ENCODE measurements around the gene PLAC1. TPM values are rescaled to one million over a fixed set of nuclear protein-coding genes. Genes with fewer than 3 reads are reported as not detected.

PLAC1 gene, protein sequence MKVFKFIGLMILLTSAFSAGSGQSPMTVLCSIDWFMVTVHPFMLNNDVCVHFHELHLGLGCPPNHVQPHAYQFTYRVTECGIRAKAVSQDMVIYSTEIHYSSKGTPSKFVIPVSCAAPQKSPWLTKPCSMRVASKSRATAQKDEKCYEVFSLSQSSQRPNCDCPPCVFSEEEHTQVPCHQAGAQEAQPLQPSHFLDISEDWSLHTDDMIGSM
- under 1 TPM in 2 of 4 donors, not detected in 2; 0.06 to 0.07 TPM for polyA plus RNA-seq
- long read RNA-seq, donor 1, result 0 reads
- long read RNA-seq, donor 2, result 0 reads
- long read RNA-seq, donor 3, result 0 reads
- long read RNA-seq, donor 4, result 0 reads
- long read RNA-seq, donor 5, result 0 reads
- long read RNA-seq, donor 6, result 0 reads
- long read RNA-seq, donor 7, result 0 reads
- long read RNA-seq, donor 8, result 0 reads
- long read RNA-seq, donor 9, result 0 reads
- long read RNA-seq, donor 10, result 0 reads

DNA sequence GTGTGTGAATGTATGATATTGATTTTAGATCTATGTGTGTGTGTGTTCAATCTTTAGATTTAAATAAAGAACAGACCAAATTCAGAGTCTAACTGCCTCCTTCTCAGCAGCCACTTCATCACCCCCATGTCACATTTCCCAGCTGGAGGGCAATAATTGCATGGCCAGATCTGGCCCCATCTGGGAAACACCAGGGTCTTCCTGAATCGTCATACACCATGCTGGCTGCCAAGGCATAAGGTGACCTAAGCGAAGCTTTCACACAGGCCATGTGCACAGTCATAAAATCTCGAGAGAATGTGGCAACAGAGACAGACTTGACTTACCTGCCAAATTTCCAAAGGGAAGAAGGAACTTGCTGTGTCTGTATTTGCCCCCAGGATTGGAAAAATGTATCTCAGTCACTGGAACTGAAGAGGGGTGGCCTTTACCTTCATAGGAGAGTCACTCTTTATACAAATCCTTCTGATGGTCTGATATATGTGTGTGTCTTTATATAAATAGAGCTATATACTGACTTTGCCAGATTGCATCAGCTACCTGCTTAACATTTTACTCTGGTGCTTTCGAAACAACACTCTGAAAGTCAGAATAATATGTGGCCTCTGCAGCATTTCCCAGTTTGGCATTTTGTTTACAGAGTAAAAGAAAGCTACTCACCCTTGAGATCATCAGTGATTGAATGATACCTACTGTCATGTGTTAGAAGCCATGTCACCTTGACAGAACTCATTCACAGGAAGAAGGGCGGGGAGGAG, at the start of gene PLAC1:
TSS of gene PLAC1 (minus strand) at position 470 of the 758 bp plus-strand sequence. CDS start 91,789 bp downstream, outside the sequence.
- WGBS, 3 donors, result 61 to 81% (median 70%) methylated on average over 5 of the region's 5 CpGs
- no peak for FAIRE-seq
- no peak for DNase-seq
- Histone ChIP-seq H3K4me1 (ENCODE audit: control insufficient read depth in 3 of 3, insufficient read depth in 2 of 3, low read depth in 1 of 3, low read length in 2 of 3) (no peaks in the 10 kb centered on the region), H3K27me3 (ENCODE audit: control insufficient read depth in 3 of 3, insufficient read depth in 3 of 3, low read length in 3 of 3) (no peaks in the 10 kb centered on the region), H3K36me3 (ENCODE audit: control insufficient read depth in 3 of 3, insufficient read depth in 2 of 3, low read depth in 1 of 3, low read length in 3 of 3) (no peaks in the 10 kb centered on the region), H3K4me3 (ENCODE audit: low read depth in 1 of 3, low read length in 3 of 3) (no peak within 1 kb of the TSS), H3K9me3 (ENCODE audit: control insufficient read depth in 2 of 2, insufficient read depth in 1 of 2, low read depth in 1 of 2, low read length in 1 of 2) (no peaks in the 10 kb centered on the region), H3K27ac (ENCODE audit: low read depth in 1 of 3, low read length in 2 of 3) (no peak within 1 kb of the TSS)

DNA sequence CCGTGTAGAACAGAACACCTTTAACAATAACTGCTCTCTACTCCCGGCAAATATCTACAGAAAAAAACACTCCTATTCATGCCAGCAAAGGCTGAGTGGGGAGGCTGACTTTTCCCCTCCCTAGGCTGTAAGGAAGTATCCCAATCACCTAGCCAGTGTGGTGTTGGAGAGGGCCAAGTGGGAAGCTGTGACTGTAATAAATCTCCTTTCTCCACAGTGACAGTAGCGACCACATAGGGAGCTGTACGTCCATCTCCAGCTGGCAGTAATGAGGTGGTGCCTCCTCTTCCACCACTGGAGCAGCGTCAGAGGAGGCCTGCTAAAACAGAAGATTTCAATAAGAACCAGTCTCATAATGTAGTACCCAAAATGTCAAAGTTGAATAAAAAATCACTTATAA, 47.9 kb upstream of the PLAC1 start:
- H3K9me3 ChIP-seq (ENCODE audit: control insufficient read depth in 2 of 2, insufficient read depth in 1 of 2, low read depth in 1 of 2, low read length in 1 of 2), result no peaks in the 10 kb centered on the region
- no peaks in the 10 kb centered on the region for H3K4me1 ChIP-seq (ENCODE audit: control insufficient read depth in 3 of 3, insufficient read depth in 2 of 3, low read depth in 1 of 3, low read length in 2 of 3)
- no peaks in the 10 kb centered on the region for H3K36me3 ChIP-seq (ENCODE audit: control insufficient read depth in 3 of 3, insufficient read depth in 2 of 3, low read depth in 1 of 3, low read length in 3 of 3)
- H3K27ac ChIP-seq (ENCODE audit: low read depth in 1 of 3, low read length in 2 of 3), result no peak overlapping the region
- DNase-seq (no peak), FAIRE-seq (no peak)
- no peak overlapping the region for H3K4me3 ChIP-seq (ENCODE audit: low read depth in 1 of 3, low read length in 3 of 3)
- 61 to 74% (median 65%) methylated on average over 5 of the region's 5 CpGs for WGBS, 3 donors
- H3K27me3 ChIP-seq (ENCODE audit: control insufficient read depth in 3 of 3, insufficient read depth in 3 of 3, low read length in 3 of 3), result no peaks in the 10 kb centered on the region

DNA sequence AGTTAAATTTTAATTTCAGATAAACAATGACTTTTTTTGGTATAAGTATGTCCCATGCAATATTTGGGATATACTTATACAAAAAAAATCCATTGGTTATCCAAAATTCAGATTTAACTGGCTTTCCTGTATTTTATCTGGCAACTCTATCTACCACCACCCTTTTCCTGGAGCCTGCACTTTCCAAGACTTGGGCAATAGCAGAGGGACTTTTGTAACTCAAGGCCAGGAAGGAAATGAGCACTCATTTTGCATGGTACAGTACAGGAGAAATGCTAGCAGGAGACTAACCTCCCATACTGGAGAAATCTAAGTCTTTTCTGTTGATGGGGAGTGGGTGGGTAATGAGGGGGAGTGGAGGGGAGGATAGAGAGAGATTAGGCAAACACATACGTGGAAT, 37.7 kb upstream of the PLAC1 start:
- no peaks in the 10 kb centered on the region for H3K36me3 ChIP-seq (ENCODE audit: control insufficient read depth in 3 of 3, insufficient read depth in 2 of 3, low read depth in 1 of 3, low read length in 3 of 3)
- H3K4me1 ChIP-seq (ENCODE audit: control insufficient read depth in 3 of 3, insufficient read depth in 2 of 3, low read depth in 1 of 3, low read length in 2 of 3), result no peaks in the 10 kb centered on the region
- DNase-seq (no peak), FAIRE-seq (no peak)
- WGBS, 3 donors, result 68 to 95% (median 90%) methylated on average over 1 of the region's 1 CpG
- peaks cover 0 to 2% (median 0%) of the 10 kb centered on the region in 3 donors for H3K27me3 ChIP-seq (ENCODE audit: control insufficient read depth in 3 of 3, insufficient read depth in 3 of 3, low read length in 3 of 3)
- no peak overlapping the region for H3K27ac ChIP-seq (ENCODE audit: low read depth in 1 of 3, low read length in 2 of 3)
- no peak overlapping the region for H3K4me3 ChIP-seq (ENCODE audit: low read depth in 1 of 3, low read length in 3 of 3)
- H3K9me3 ChIP-seq (ENCODE audit: control insufficient read depth in 2 of 2, insufficient read depth in 1 of 2, low read depth in 1 of 2, low read length in 1 of 2), result no peaks in the 10 kb centered on the region

DNA sequence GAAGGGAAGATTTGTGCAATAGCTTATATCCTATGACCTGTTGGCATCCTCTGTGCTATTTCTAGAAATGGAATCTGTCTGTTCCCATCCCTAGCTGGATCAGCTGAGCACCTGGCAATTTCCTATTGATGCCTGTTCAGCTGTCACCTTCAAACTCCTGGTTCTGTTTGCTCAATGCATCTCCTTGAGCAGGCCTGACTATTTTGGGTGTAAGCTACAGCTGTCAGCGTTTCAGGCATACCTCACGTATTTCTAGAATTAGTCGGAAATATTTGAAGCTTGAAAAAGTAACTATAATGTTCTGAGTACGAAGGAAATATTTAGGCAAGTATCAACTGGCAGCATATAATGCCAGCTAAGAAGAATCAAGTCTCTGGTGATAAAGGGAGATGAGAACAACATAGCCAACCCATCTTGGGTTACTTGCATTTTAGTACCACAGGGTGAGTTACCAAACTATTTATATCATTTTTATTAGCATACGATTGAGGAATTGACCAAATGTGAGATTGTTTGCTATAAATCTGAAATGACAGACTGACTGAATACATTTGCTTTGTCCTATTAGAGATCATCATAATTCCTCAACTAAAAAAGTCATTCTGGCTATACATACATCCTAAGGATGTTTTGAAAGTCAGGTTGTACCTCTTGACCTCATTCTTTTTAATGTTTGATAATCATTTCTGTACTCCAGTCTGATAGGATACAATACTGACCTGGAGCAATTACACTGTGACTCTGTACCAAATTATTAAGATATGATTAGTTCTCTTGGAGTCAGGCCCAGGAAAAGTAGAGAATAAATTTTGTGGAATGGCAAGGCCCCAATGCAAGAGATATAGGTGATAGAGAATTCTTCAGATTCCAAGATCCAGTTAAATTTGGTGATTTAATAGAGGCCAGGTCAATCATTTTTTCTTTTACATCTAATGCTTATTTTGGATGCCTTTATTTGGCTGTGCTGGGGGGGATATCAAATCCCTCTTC, 36.4 kb upstream of the PLAC1 start:
- Histone ChIP-seq H3K36me3 (ENCODE audit: control insufficient read depth in 3 of 3, insufficient read depth in 2 of 3, low read depth in 1 of 3, low read length in 3 of 3) (no peaks in the 10 kb centered on the region), H3K9me3 (ENCODE audit: control insufficient read depth in 2 of 2, insufficient read depth in 1 of 2, low read depth in 1 of 2, low read length in 1 of 2) (no peaks in the 10 kb centered on the region), H3K4me3 (ENCODE audit: low read depth in 1 of 3, low read length in 3 of 3) (no peak overlapping the region), H3K27me3 (ENCODE audit: control insufficient read depth in 3 of 3, insufficient read depth in 3 of 3, low read length in 3 of 3) (peaks cover 0 to 2% (median 0%) of the 10 kb centered on the region in 3 donors), H3K27ac (ENCODE audit: low read depth in 1 of 3, low read length in 2 of 3) (no peak overlapping the region), H3K4me1 (ENCODE audit: control insufficient read depth in 3 of 3, insufficient read depth in 2 of 3, low read depth in 1 of 3, low read length in 2 of 3) (no peaks in the 10 kb centered on the region)
- FAIRE-seq, result no peak
- no peak for DNase-seq
- 87 to 91% (median 89%) methylated on average over 5 of the region's 5 CpGs for WGBS, 3 donors

DNA sequence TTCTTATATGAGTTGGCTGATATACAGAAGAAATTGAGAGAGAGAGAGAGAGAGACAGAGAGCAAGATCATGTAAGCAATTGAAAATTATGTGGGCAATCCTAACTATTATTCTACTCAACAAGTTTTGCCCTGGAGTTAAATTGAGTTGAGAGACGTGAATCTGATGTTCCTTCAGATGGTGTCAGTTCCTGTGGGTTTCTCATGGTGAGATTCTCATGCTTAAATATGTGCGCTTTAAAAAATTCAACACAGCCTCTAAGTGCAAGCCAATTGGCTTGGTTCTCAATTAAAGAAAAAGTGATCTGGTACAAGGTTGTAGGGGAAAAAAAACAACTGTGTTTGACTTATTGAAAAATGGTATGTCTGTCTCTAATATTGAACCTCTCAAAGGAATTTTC, 35.4 kb upstream of the PLAC1 start:
- 62 to 89% (median 88%) methylated on average over 2 of the region's 2 CpGs for WGBS, 3 donors
- H3K4me1 ChIP-seq (ENCODE audit: control insufficient read depth in 3 of 3, insufficient read depth in 2 of 3, low read depth in 1 of 3, low read length in 2 of 3), result no peaks in the 10 kb centered on the region
- no peak for FAIRE-seq

DNA sequence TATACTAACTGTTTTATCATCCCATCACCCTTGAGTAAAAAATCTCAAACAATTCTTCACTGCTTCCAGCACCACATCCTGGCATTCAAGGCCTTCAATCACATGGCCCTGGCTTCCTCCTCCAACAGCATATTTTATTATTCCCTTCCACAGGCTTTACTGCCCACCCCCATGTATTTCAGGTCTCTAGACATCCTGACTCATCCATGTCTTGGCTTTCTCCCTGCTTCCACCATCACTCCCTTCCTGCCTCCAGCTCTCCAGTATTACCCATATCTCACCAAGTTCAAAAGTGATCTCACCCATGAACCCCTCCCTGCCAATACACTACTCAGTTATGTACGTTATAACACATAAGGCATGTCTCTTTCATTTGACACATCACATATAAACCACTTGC, 34.7 kb upstream of the PLAC1 start:
- Histone ChIP-seq H3K36me3 (ENCODE audit: control insufficient read depth in 3 of 3, insufficient read depth in 2 of 3, low read depth in 1 of 3, low read length in 3 of 3) (no peaks in the 10 kb centered on the region), H3K27me3 (ENCODE audit: control insufficient read depth in 3 of 3, insufficient read depth in 3 of 3, low read length in 3 of 3) (no peaks in the 10 kb centered on the region), H3K4me1 (ENCODE audit: control insufficient read depth in 3 of 3, insufficient read depth in 2 of 3, low read depth in 1 of 3, low read length in 2 of 3) (no peaks in the 10 kb centered on the region), H3K4me3 (ENCODE audit: low read depth in 1 of 3, low read length in 3 of 3) (no peak overlapping the region), H3K9me3 (ENCODE audit: control insufficient read depth in 2 of 2, insufficient read depth in 1 of 2, low read depth in 1 of 2, low read length in 1 of 2) (no peaks in the 10 kb centered on the region), H3K27ac (ENCODE audit: low read depth in 1 of 3, low read length in 2 of 3) (no peak overlapping the region)
- FAIRE-seq (no peak), DNase-seq (no peak)
- 66 to 73% (median 68%) methylated on average over 1 of the region's 1 CpG for WGBS, 3 donors

More for the DNA sequence above, 35.4 kb upstream of the PLAC1 start:
- no peak overlapping the region for H3K4me3 ChIP-seq (ENCODE audit: low read depth in 1 of 3, low read length in 3 of 3)
- no peaks in the 10 kb centered on the region for H3K9me3 ChIP-seq (ENCODE audit: control insufficient read depth in 2 of 2, insufficient read depth in 1 of 2, low read depth in 1 of 2, low read length in 1 of 2)
- no peaks in the 10 kb centered on the region for H3K27me3 ChIP-seq (ENCODE audit: control insufficient read depth in 3 of 3, insufficient read depth in 3 of 3, low read length in 3 of 3)
- no peak overlapping the region for H3K27ac ChIP-seq (ENCODE audit: low read depth in 1 of 3, low read length in 2 of 3)
- no peak for DNase-seq
- H3K36me3 ChIP-seq (ENCODE audit: control insufficient read depth in 3 of 3, insufficient read depth in 2 of 3, low read depth in 1 of 3, low read length in 3 of 3), result no peaks in the 10 kb centered on the region

DNA sequence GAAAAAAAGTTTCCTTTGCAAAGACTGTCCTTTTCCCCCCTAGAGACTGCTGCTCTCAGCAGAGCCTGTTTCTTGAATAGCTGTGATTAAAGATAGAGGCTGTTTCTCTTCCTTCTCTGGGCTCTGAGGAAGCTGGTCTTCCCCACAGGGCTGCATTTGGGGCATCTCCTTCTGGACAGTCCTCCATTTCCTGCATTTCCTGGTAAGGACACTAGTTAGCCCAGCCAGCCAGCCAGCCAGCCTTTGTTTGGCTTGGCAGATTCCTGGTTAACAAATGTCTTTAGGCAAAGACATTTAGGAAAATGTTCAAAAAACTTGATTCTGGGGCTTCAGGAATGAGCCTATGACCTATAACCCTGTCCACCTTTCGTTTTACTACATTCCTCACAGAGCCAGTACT, 34.0 kb upstream of the PLAC1 start:
- 16 to 61% (median 33%) methylated on average over 1 of the region's 1 CpG for WGBS, 3 donors
- Histone ChIP-seq H3K36me3 (ENCODE audit: control insufficient read depth in 3 of 3, insufficient read depth in 2 of 3, low read depth in 1 of 3, low read length in 3 of 3) (no peaks in the 10 kb centered on the region), H3K9me3 (ENCODE audit: control insufficient read depth in 2 of 2, insufficient read depth in 1 of 2, low read depth in 1 of 2, low read length in 1 of 2) (no peaks in the 10 kb centered on the region), H3K4me1 (ENCODE audit: control insufficient read depth in 3 of 3, insufficient read depth in 2 of 3, low read depth in 1 of 3, low read length in 2 of 3) (no peaks in the 10 kb centered on the region), H3K27ac (ENCODE audit: low read depth in 1 of 3, low read length in 2 of 3) (no peak overlapping the region), H3K4me3 (ENCODE audit: low read depth in 1 of 3, low read length in 3 of 3) (no peak overlapping the region), H3K27me3 (ENCODE audit: control insufficient read depth in 3 of 3, insufficient read depth in 3 of 3, low read length in 3 of 3) (no peaks in the 10 kb centered on the region)
- no peak for DNase-seq
- FAIRE-seq, result no peak

DNA sequence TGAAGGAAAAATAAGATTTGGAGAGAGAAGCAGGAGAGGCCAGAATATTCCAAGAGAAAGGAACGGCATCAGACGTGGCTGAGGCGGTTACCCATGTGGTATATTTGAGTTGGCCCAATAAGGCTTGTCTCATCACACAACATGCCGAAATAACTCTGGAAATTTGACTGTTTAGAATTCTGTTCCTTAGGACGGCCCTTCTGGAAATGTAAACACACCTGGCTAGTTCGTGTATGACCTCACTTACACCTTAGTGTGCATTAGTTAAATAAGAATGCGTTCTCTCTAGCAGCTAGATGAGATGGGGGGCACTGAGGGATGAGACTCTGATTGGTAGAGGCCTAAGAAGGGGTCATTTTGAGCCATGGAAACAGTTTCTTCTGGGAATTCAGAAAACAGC, 33.2 kb upstream of the PLAC1 start:
- no peaks in the 10 kb centered on the region for H3K4me1 ChIP-seq (ENCODE audit: control insufficient read depth in 3 of 3, insufficient read depth in 2 of 3, low read depth in 1 of 3, low read length in 2 of 3)
- DNase-seq (no peak), FAIRE-seq (no peak)
- no peak overlapping the region for H3K4me3 ChIP-seq (ENCODE audit: low read depth in 1 of 3, low read length in 3 of 3)
- no peaks in the 10 kb centered on the region for H3K36me3 ChIP-seq (ENCODE audit: control insufficient read depth in 3 of 3, insufficient read depth in 2 of 3, low read depth in 1 of 3, low read length in 3 of 3)
- H3K9me3 ChIP-seq (ENCODE audit: control insufficient read depth in 2 of 2, insufficient read depth in 1 of 2, low read depth in 1 of 2, low read length in 1 of 2), result no peaks in the 10 kb centered on the region
- H3K27me3 ChIP-seq (ENCODE audit: control insufficient read depth in 3 of 3, insufficient read depth in 3 of 3, low read length in 3 of 3), result no peaks in the 10 kb centered on the region
- 61 to 76% (median 66%) methylated on average over 7 of the region's 7 CpGs for WGBS, 3 donors
- no peak overlapping the region for H3K27ac ChIP-seq (ENCODE audit: low read depth in 1 of 3, low read length in 2 of 3)

Data from small intestine (tissue), 16 donors.